ENCODE data around the gene RGL4. TPM values are rescaled to one million over a fixed set of nuclear protein-coding genes. Genes with fewer than 3 reads are reported as not detected.
"Not testable (repeated sequence)": the region's sequence is repeated elsewhere in the genome, so short reads cannot be mapped to it uniquely, and the experiment has no call there.

RGL4 gene
- total RNA-seq, 1 experiment from 2014 or later = not detected

DNA sequence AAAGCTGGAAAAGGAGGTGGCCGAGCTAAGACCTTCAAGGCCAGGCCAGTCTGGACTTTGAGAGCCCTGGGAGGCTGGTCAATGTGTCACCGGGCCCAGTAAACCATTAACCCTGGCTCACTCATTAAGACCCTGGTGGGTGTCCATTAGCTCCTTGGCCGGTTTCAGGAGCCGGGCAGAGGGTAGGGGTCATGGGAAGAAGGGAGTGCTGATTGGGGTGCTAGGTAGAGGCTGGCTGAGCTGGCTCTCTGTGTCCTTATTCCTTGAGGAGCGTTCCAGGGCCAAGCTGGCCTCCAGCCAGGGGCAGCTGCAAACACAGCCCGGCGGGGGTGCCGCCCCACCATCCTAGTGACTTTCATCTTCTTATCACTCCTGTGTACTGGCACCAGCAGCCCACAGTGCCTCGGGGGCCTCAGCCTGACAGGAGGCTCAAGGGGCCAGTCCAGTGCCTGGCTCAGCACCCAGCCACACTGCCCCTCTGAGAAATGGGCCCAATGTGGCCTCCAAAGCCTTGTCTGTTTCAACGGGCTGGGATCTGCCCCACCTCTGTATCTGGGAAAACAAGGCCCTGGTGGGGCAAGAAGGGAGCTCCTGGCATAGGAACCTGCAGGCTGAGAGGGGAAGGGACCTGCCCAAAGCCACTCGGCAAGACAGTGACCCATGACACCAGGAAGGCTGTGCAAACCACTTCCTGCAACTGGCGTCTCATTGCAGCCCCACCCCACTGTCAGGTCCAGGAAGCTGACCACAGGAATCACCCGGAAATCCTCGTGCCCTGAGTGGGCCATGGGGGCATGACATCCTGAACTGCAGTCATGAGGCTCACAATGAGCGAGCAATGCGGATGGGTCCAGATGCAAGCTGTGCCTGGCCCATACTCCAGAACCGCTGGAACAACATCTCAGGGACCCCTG, 15.1 kb upstream of the RGL4 start:
- Histone ChIP-seq H3K36me3 (no peaks in the 10 kb centered on the region), H3K9me3 (no peaks in the 10 kb centered on the region), H3K27me3 (no peaks in the 10 kb centered on the region), H3K4me3 (no peak overlapping the region)
- no peak for DNase-seq

DNA sequence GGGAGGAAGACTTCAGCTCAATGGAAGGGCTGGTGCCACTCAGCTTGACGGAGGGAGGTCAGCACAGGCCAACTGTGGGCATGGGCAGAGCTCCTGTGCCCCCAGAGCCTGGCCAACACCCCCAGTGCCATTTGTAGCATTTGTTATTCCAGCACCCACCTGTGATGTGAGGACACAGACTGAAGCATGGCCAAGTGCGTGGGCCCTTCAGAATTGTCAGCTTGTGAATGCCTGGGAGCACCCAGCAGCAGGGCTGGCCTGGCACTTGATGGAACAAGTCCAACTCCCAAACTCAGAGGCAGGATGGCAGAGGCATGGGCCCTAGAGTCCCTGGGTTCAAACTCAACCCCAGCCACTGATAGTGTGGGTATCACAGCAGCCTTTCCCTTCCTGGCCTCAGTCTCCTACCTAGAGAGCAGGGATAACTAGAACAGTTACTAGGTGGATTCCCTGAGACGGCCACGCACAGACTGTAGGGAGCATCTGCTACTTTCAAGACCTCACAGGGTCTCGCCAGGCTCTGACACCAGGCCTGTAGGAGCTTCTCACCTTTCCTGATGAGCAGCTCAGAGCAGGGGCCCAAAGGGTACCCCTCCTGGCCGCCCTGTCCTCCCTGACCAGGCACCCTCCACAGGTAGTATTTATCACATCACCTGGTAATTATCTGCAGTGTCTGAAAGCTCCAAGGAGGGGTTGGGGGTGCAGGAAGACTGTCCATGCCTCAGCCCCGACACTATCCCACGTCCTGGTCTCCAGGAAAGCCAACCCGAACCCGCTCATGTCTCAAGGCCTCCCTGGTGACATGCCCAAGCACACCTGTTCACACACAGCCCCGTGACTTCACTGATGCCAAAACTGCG, 13.7 kb upstream of the RGL4 start:
- H3K9me3 ChIP-seq, H3K36me3 ChIP-seq, H3K27me3 ChIP-seq, H3K4me3 ChIP-seq, DNase-seq: not testable (repeated sequence)

DNA sequence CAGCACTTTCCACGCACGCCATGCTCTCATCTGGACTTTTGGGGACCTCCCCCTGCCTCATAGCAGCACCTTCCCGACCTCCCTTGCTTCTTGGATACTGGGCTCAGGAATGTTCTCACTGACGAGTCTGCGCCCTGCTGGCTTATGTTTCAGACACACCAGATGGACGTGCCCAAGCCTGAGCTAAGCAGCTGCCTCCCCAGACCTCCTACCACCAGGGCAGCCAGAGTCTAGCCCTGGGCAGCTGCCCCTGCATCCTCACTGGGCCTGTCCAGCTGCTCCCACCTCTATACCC, 13.2 kb upstream of the RGL4 start:
- Histone ChIP-seq H3K36me3 (no peaks in the 10 kb centered on the region), H3K4me3 (no peak overlapping the region), H3K9me3 (no peaks in the 10 kb centered on the region), H3K27me3 (no peaks in the 10 kb centered on the region)
- DNase-seq = no peak

DNA sequence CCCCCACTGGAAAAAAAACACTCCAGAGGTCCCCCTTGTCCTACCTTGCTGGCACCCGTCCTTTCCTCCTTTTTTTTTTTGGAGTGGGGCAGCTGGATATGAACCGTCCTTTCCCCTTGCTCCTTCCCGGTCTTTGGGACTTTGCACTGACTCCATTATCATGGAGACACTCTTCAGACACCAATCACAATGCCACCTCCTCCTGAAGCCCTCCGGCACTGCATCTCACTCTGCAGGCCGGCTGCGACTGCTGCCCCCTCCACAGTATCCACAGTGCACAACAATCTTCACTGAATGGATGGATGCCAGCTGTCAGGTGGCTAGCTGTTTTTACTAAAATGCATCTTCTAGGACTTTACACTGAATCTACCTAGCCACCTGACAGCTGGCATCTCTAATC, 12.7 kb upstream of the RGL4 start:
- Histone ChIP-seq H3K36me3 (no peaks in the 10 kb centered on the region), H3K9me3 (no peaks in the 10 kb centered on the region), H3K4me3 (no peak overlapping the region), H3K27me3 (no peaks in the 10 kb centered on the region)
- no peak for DNase-seq

- no peak for DNase-seq
- Histone ChIP-seq H3K36me3 (no peaks in the 10 kb centered on the region), H3K4me3 (no peak overlapping the region)
Measured at GRCh38 chr22:23681026-23681809, 9.6 kb upstream of the RGL4 start.

GRCh38 chr22:23682077-23682476, 8.7 kb upstream of the RGL4 start:
- DNase-seq = no peak
- no peaks in the 10 kb centered on the region for H3K36me3 ChIP-seq
- no peaks in the 10 kb centered on the region for H3K9me3 ChIP-seq
- no peak overlapping the region for H3K4me3 ChIP-seq
- H3K27me3 ChIP-seq = no peaks in the 10 kb centered on the region

More at GRCh38 chr22:23681026-23681809, 9.6 kb upstream of the RGL4 start:
- Histone ChIP-seq H3K9me3 (no peaks in the 10 kb centered on the region), H3K27me3 (no peaks in the 10 kb centered on the region)

GRCh38 chr22:23682827-23683355, 7.9 kb upstream of the RGL4 start:
- Histone ChIP-seq H3K4me3 (no peak overlapping the region), H3K27me3 (no peaks in the 10 kb centered on the region), H3K36me3 (no peaks in the 10 kb centered on the region), H3K9me3 (no peaks in the 10 kb centered on the region)
- DNase-seq = no peak

GRCh38 chr22:23683545-23683944, 7.3 kb upstream of the RGL4 start:
- Histone ChIP-seq H3K27me3 (no peaks in the 10 kb centered on the region), H3K9me3 (no peaks in the 10 kb centered on the region)
- DNase-seq = no peak

GRCh38 chr22:23684026-23684425, 6.8 kb upstream of the RGL4 start:
- DNase-seq = no peak
- no peaks in the 10 kb centered on the region for H3K36me3 ChIP-seq
- no peak overlapping the region for H3K4me3 ChIP-seq
- no peaks in the 10 kb centered on the region for H3K27me3 ChIP-seq
- no peaks in the 10 kb centered on the region for H3K9me3 ChIP-seq

More at GRCh38 chr22:23683545-23683944, 7.3 kb upstream of the RGL4 start:
- Histone ChIP-seq H3K4me3 (no peak overlapping the region), H3K36me3 (no peaks in the 10 kb centered on the region)

- Histone ChIP-seq H3K36me3 (no peaks in the 10 kb centered on the region), H3K4me3 (no peak overlapping the region), H3K9me3 (no peaks in the 10 kb centered on the region), H3K27me3 (no peaks in the 10 kb centered on the region)
- no peak for DNase-seq
Measured at GRCh38 chr22:23684561-23685031, 6.2 kb upstream of the RGL4 start.

- Histone ChIP-seq H3K36me3 (no peaks in the 10 kb centered on the region), H3K9me3 (no peaks in the 10 kb centered on the region), H3K27me3 (no peaks in the 10 kb centered on the region), H3K4me3 (no peak overlapping the region)
- peak; percentile 43 for DNase-seq
Measured at GRCh38 chr22:23685205-23685784, 5.5 kb upstream of the RGL4 start.

- Histone ChIP-seq H3K9me3 (no peaks in the 10 kb centered on the region), H3K4me3 (no peak overlapping the region), H3K36me3 (no peaks in the 10 kb centered on the region), H3K27me3 (no peaks in the 10 kb centered on the region)
- no peak for DNase-seq
Measured at GRCh38 chr22:23686416-23687024, 4.3 kb upstream of the RGL4 start.

- H3K36me3 ChIP-seq = no peaks in the 10 kb centered on the region
- no peaks in the 10 kb centered on the region for H3K9me3 ChIP-seq
- no peak overlapping the region for H3K4me3 ChIP-seq
- H3K27me3 ChIP-seq = no peaks in the 10 kb centered on the region
- DNase-seq = no peak
Measured at GRCh38 chr22:23688121-23688520, 2.7 kb upstream of the RGL4 start.

DNA sequence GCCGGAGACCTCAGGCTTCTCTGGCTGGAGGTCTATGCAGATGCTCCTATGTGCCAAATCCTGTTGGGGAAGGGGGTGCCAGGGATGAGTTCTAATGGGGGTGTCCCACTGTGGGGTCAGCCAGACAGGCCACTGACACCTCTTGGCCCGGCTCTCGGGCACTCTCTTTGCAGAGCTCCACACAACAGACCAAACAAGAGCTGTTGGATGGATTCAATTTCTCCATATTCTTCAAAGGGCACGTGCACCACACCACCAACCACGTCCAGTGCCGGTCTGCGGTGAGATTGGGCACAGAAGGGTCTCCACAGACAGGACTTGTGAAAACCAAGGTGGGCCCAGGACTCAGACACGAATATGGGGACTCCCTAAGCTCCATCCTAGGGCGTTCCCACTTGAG, 2.2 kb upstream of the RGL4 start:
- DNase-seq = no peak

DNA sequence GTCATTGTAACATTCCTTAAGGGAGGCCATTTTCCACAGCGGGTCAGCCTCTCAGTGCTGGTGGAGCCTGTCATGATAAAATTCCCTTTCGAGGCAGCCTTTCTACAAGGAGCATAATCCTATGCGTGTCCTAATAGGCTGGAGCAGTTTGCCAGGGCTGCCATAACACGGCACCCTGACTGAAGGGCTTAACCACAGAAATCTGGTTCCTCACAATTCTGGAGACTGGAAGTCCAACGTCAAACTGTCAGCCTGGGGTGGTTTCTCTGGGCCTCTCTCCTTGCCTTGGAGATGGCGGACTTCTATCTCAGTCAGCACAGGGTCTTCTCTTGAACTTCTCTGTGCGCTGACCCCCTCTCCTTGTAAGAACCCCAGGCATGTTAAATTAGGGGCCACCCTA, 1.4 kb upstream of the RGL4 start:
- H3K9me3 ChIP-seq = no peaks in the 10 kb centered on the region
- H3K36me3 ChIP-seq = no peaks in the 10 kb centered on the region
- no peak for DNase-seq
- no peaks in the 10 kb centered on the region for H3K27me3 ChIP-seq
- no peak overlapping the region for H3K4me3 ChIP-seq

More for the DNA sequence above, 2.2 kb upstream of the RGL4 start:
- no peak overlapping the region for H3K4me3 ChIP-seq
- no peaks in the 10 kb centered on the region for H3K36me3 ChIP-seq
- no peaks in the 10 kb centered on the region for H3K9me3 ChIP-seq
- no peaks in the 10 kb centered on the region for H3K27me3 ChIP-seq
